GM12891 (cell line): ENCODE data around the gene TACC2.

ENCODE experiments used
- POLR2A ChIP-seq: IDR thresholded peaks from 2 replicates; pipeline ENCODE4 v1.6.1; 2011; ENCODE audit warnings: low read depth, low read length, control low read depth
- POLR2AphosphoS5 ChIP-seq: IDR thresholded peaks from 2 replicates; pipeline ENCODE4 v1.6.1; 2011; ENCODE audit warnings: low read depth, low read length, control low read depth
- SPI1 ChIP-seq: IDR thresholded peaks from 2 replicates; pipeline ENCODE4 v1.6.1; 2011; ENCODE audit warnings: low read depth, low read length, control low read depth
- TAF1 ChIP-seq: IDR thresholded peaks from 2 replicates; pipeline ENCODE4 v1.6.1; 2011; ENCODE audit warnings: low read depth, low read length, control low read depth

DNA sequence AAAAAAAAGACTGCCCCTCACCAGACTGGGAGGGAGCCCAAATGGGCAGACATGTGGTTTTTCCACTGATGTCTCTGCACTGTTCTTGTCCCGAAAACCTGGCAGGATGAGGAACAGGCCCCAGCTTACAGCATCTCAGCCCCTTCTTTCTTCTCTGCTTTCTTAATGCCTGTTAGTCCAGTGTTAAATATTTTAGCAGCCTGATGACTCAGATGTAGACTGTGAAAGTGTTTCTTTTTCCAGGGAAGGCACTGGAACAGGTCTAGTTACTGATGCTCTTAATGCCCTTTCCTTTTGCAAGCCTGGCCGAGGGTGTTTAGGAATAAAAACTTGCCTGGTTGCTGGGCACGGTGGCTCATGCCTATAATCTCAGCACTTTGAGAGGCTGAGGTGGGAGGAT lies 107.7 kb downstream of the TACC2 start:
- TF ChIP-seq TAF1 (no peak), POLR2AphosphoS5 (no peak), SPI1 (no peak), POLR2A (no peak)
